K562 (cell line): ENCODE data around the gene EPDR1.

Experiments used
- HSF4 ChIP-seq: fragments of 250-450 bp; sonication (Bioruptor Pico); IDR thresholded peaks from 2 replicates; pipeline ENCODE4 v2.1.2; 2022; ENCODE audit warnings: mild to moderate bottlenecking, moderate library complexity, borderline replicate concordance
- MAX ChIP-seq: sonication (generic); formaldehyde crosslinking; IDR thresholded peaks from 2 replicates; pipeline ENCODE4 v1.9.0; 2022; ENCODE audit warnings: mild to moderate bottlenecking, missing genetic modification reagents
- MCM7 ChIP-seq, 2 experiments: fragments of 450-650 bp; IDR thresholded peaks; 2 replicates each; pipeline ENCODE4 v1.6.1; 2016 to 2018
- MLX ChIP-seq, 2 experiments: fragments of 450-650 bp in 1 of 2; sonication (generic) in 1 of 2; formaldehyde crosslinking; conservative IDR thresholded peaks; 2 replicates each; pipeline versions ENCODE4 v1.4.0 to v1.8.1; 2020 to 2022; ENCODE audit warnings: mild to moderate bottlenecking in 1 of 2, missing genetic modification reagents in 1 of 2
- POLR2AphosphoS5 ChIP-seq: IDR thresholded peaks from 2 replicates; pipeline ENCODE4 v1.6.1; 2011; ENCODE audit warnings: mild to moderate bottlenecking, low read depth, low read length, moderate library complexity; ENCODE audit not compliant: control insufficient read depth, insufficient read depth
- RREB1 ChIP-seq: fragments of 250-450 bp; sonication (Bioruptor Pico); IDR thresholded peaks from 2 replicates; pipeline ENCODE4 v1.4.0; 2020
- SMARCE1 ChIP-seq: fragments of 450-650 bp; IDR thresholded peaks from 2 replicates; pipeline ENCODE4 v1.7.1; 2016; ENCODE audit warnings: mild to moderate bottlenecking
- TCF7 ChIP-seq: sonication (generic); IDR thresholded peaks from 2 replicates; pipeline ENCODE4 v1.6.1; 2016; ENCODE audit warnings: antibody characterized with exemption, borderline replicate concordance
- TEAD4 ChIP-seq, 2 experiments: sonication (generic) in 1 of 2; formaldehyde crosslinking in 1 of 2; IDR thresholded peaks; 2 replicates each; pipeline versions ENCODE4 v1.6.1 to v1.8.0; 2012 to 2022; ENCODE audit warnings: borderline replicate concordance in 1 of 2, inconsistent platforms in 1 of 2, low read length in 1 of 2, mild to moderate bottlenecking in 1 of 2, missing genetic modification reagents in 1 of 2
- ZBTB1 ChIP-seq: sonication (generic); formaldehyde crosslinking; IDR thresholded peaks from 2 replicates; pipeline ENCODE4 v1.8.1; 2023; ENCODE audit warnings: missing genetic modification reagents, low read depth, mild to moderate bottlenecking, borderline replicate concordance
- ZNF518B ChIP-seq: fragments of 250-450 bp; sonication (Bioruptor Pico); IDR thresholded peaks from 2 replicates; pipeline ENCODE4 v1.5.0; 2021; ENCODE audit warnings: mild to moderate bottlenecking, moderate library complexity
- ZNF79 ChIP-seq: fragments of 250-450 bp; sonication (Bioruptor Pico); IDR thresholded peaks from 2 replicates; pipeline ENCODE4 v1.4.0; 2020; ENCODE audit warnings: low read depth, mild to moderate bottlenecking, moderate library complexity
- ZSCAN32 ChIP-seq: fragments of 450-650 bp; formaldehyde crosslinking; IDR thresholded peaks from 2 replicates; pipeline ENCODE4 v1.4.0; 2020; ENCODE audit warnings: mild to moderate bottlenecking, moderate library complexity

- TF ChIP-seq RREB1 (no peak), ZNF79 (CRISPR knock-in tag) (no peak), SMARCE1 (no peak), MLX (CRISPR knock-in tag; conservative IDR thresholded peaks at IDR 0.05) (no peak), TCF7 (no peak), HSF4 (CRISPR knock-in tag) (no peak), ZNF518B (CRISPR knock-in tag) (no peak), MAX (CRISPR knock-in tag) (no peak), ZSCAN32 (CRISPR knock-in tag) (no peak), TEAD4 (IDR thresholded peaks at IDR 0.05; ENCODE audit: low read length) (no peak), TEAD4 (CRISPR knock-in tag; IDR thresholded peaks at IDR 0.05; ENCODE audit: borderline replicate concordance) (no peak), ZBTB1 (CRISPR knock-in tag) (no peak), POLR2AphosphoS5 (no peak), MCM7 (IDR thresholded peaks at IDR 0.05) (no peak)
These were observed 56.8 kb downstream of the EPDR1 start for GRCh38 chr7:37977243-37977642.
